Pancreas (tissue), 10 donors: ENCODE results near the gene ZNF106. TPM values are rescaled to one million over a fixed set of nuclear protein-coding genes. Genes with fewer than 3 reads are reported as not detected.
A peak's percentile ranks its signal among the peaks of the same experiment; 100 is the strongest.

Experiments
- ATAC-seq, 4 donors: fragments of 200-7000 bp; cut with Tn5 transposase; one replicate each; pipeline versions ENCODE4 v1.8.0 to v1.9.1; 2020; ENCODE audit warnings: mild to moderate bottlenecking in 4 of 4, moderate library complexity in 4 of 4
- DNase-seq, 6 donors: peaks; one replicate each; pipeline ENCODE4 v3.0.0-alpha.2; 2020
- FAIRE-seq: peaks from 2 replicates; lab custom pipeline; 2012; peaks lifted over from hg19 to GRCh38; lab: Jason Lieb, UNC
- H3K27ac ChIP-seq, 4 donors: fragments of 200-600 bp; sonication (generic); 1 replicate in 3 of 4; 2 replicates in 1 of 4; pipeline versions ENCODE4 v1.5.0 to v1.8.0; 2020
- H3K27me3 ChIP-seq, 4 donors: fragments of 200-600 bp; one replicate each; pipeline ENCODE4 v1.8.0; 2021
- H3K36me3 ChIP-seq, 3 donors: fragments of 200-600 bp; sonication (generic) in 1 of 3; one replicate each; pipeline versions ENCODE4 v1.5.0 to v1.8.0; 2020 to 2021
- H3K4me1 ChIP-seq, 3 donors: fragments of 200-600 bp; one replicate each; pipeline ENCODE4 v1.8.0; 2021
- H3K4me3 ChIP-seq, 4 donors: fragments of 200-600 bp; sonication (generic) in 2 of 4; one replicate each; pipeline versions ENCODE4 v1.5.0 to v1.8.0; 2020 to 2021
- H3K9me3 ChIP-seq, 4 donors: fragments of 200-600 bp; one replicate each; pipeline ENCODE4 v1.8.0; 2021
- CTCF ChIP-seq, 4 donors: fragments of 200-600 bp; sonication (generic) in 3 of 4; IDR thresholded peaks; one replicate each; pipeline versions ENCODE4 v1.5.0 to v1.8.0; 2021; ENCODE audit warnings: antibody characterized with exemption in 4 of 4
- WGBS, 2 donors: extraction: QIAGEN DNeasy Blood & Tissue Kit; methylation state at CpG; one replicate each; pipeline ENCODE4 v1.1.7; 2013; 5-methylcytosine and 5-hydroxymethylcytosine counted together
- intact Hi-C, 3 donors: fragments of 100-400 bp; cut with DNase I; formaldehyde crosslinking; loops; one replicate each; pipeline versions ENCODE4 v1.11.1 to v1.14.2; 2022
- polyA plus RNA-seq, 2 donors: library from polyadenylated mRNA; stranded (reverse); fragments of 200-250 nt; gene quantifications; one replicate each; pipeline ENCODE4 v1.2.3, GENCODE V29; 2013
- total RNA-seq, 6 donors: library from RNA; stranded (reverse); fragmentation: NEBNext Ultra II Directional in 4 of 6; extraction: Animal tissue kit (Norgen Biotek cat#: 25700) in 4 of 6; gene quantifications; one replicate each; pipeline versions ENCODE4 v1.2.1 to v1.2.4, GENCODE V29; 2021 to 2023
- donor health status: healthy with polysubstance abuse.
- donor health status: DM: no; HTN: no; CAD: no; lungs with moderate emphysema.
- donor health status: DM: no; HTN: no; CAD: no.
- donor health status: control.
- donor health status: control.
- donor health status: Bipolar disorder and iron deficiency.
- donor health status: DM: yes; HTN: yes; CAD: no.
- donor health status: DM: no; HTN: no; CAD: no.
- donor health status: DM: no; HTN: no; CAD: no.
- donor health status: DM: yes; HTN: yes; CAD: no.

The ZNF106 gene
- total and polyA plus RNA-seq, 8 donors, result 4.3 to 38.4 (median 17.5) TPM

- intact Hi-C loops, result no loop called here
- H3K4me1 ChIP-seq, result no peaks in the 10 kb centered on the region
- H3K27me3 ChIP-seq, result no peaks in the 10 kb centered on the region
- ATAC-seq (no peak), FAIRE-seq (no peak), DNase-seq (no peak)
- H3K9me3 ChIP-seq, result no peaks in the 10 kb centered on the region
- no peak for TF ChIP-seq CTCF (IDR thresholded peaks at IDR 0.05)
- H3K27ac ChIP-seq, result no peak overlapping the region
- WGBS, 2 donors, result 82 to 91% methylated on average over 8 of the region's 8 CpGs
- peaks cover 0 to 5% (median 0%) of the 10 kb centered on the region in 3 donors for H3K36me3 ChIP-seq
- H3K4me3 ChIP-seq, result no peak overlapping the region
These were observed 25.3 kb downstream of the ZNF106 start for GRCh38 chr15:42465520-42466259.

DNA sequence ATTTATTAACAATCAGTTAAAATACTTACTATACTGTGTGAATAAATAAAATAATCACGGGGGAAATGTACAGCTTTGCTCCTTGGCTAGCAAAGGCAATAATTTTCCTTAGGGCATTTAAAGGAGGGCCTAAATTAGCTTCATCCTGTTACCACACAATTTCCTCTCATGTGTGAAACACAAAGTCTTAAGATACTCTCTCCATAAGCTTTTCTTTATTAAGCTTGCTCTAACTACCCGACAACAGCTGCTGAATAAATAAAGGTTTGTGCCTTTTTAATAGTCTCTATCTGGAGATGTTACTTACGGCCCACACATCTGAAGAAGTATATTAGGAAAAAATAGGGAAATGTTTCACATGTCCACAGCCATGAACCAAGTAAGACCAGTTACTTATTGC is 29.7 kb downstream of the ZNF106 start:
- WGBS, 2 donors, result 66 to 74% methylated on average over 3 of the region's 3 CpGs
- H3K27ac ChIP-seq, result no peak overlapping the region
- no peak for TF ChIP-seq CTCF (IDR thresholded peaks at IDR 0.05)
- no peaks in the 10 kb centered on the region for H3K9me3 ChIP-seq
- H3K4me1 ChIP-seq, result peaks cover 0 to 12% (median 0%) of the 10 kb centered on the region in 3 donors
- DNase-seq, result no peak
- intact Hi-C loops, result no loop called here
- no peak for FAIRE-seq
- peaks cover 0 to 5% (median 0%) of the 10 kb centered on the region in 3 donors for H3K36me3 ChIP-seq
- H3K4me3 ChIP-seq, result no peak overlapping the region
- no peak for ATAC-seq
- H3K27me3 ChIP-seq, result no peaks in the 10 kb centered on the region

GRCh38 chr15:42457445-42458442 is 33.2 kb downstream of the ZNF106 start:
- DNase-seq (peak in 5 of 6 donors; percentile 38 to 54 (median 49)), ATAC-seq (peak; percentile 88 to 97 (median 92)), FAIRE-seq (peak; percentile 9)
- H3K9me3 ChIP-seq, result no peaks in the 10 kb centered on the region
- intact Hi-C loops, result no loop called here
- peak overlapping the region in 1 of 4 donors; percentile 14 for H3K4me3 ChIP-seq
- WGBS, 2 donors, result 49 to 50% methylated on average over 8 of the region's 8 CpGs
- peak overlapping the region in 3 of 4 donors; percentile 54 to 79 (median 78) for H3K27ac ChIP-seq
- TF ChIP-seq CTCF (IDR thresholded peaks at IDR 0.05), result no peak
- no peaks in the 10 kb centered on the region for H3K27me3 ChIP-seq
- H3K4me1 ChIP-seq, result peaks cover 0 to 12% (median 0%) of the 10 kb centered on the region in 3 donors
- no peaks in the 10 kb centered on the region for H3K36me3 ChIP-seq

- intact Hi-C loops, result no loop called here
- ATAC-seq (no peak), DNase-seq (no peak), FAIRE-seq (no peak)
- H3K27me3 ChIP-seq, result no peaks in the 10 kb centered on the region
- 56 to 67% methylated on average over 3 of the region's 3 CpGs for WGBS, 2 donors
- H3K4me1 ChIP-seq, result peaks cover 0 to 12% (median 0%) of the 10 kb centered on the region in 3 donors
- no peak for TF ChIP-seq CTCF (IDR thresholded peaks at IDR 0.05)
- no peaks in the 10 kb centered on the region for H3K9me3 ChIP-seq
- H3K36me3 ChIP-seq, result no peaks in the 10 kb centered on the region
- peak overlapping the region in 3 of 4 donors; percentile 54 to 79 (median 78) for H3K27ac ChIP-seq
- no peak overlapping the region for H3K4me3 ChIP-seq
These were observed 34.0 kb downstream of the ZNF106 start for GRCh38 chr15:42456971-42457370.
